KBM-7 (cell line): ENCODE data around the gene LRRC38.

Experiments used
- DNase-seq: peaks from one replicate; pipeline ENCODE4 v3.0.0-alpha.2; 2015
- in situ Hi-C: fragments of 300-500 bp; cut with MboI; formaldehyde crosslinking; loops from 2 replicates; pipeline ENCODE4 v1.14.3; 2020; ENCODE audit warnings: low sequenced_read_pairs, low pct_unique_long_range_greater_than_20kb, mixed read lengths

Gene LRRC38

DNA sequence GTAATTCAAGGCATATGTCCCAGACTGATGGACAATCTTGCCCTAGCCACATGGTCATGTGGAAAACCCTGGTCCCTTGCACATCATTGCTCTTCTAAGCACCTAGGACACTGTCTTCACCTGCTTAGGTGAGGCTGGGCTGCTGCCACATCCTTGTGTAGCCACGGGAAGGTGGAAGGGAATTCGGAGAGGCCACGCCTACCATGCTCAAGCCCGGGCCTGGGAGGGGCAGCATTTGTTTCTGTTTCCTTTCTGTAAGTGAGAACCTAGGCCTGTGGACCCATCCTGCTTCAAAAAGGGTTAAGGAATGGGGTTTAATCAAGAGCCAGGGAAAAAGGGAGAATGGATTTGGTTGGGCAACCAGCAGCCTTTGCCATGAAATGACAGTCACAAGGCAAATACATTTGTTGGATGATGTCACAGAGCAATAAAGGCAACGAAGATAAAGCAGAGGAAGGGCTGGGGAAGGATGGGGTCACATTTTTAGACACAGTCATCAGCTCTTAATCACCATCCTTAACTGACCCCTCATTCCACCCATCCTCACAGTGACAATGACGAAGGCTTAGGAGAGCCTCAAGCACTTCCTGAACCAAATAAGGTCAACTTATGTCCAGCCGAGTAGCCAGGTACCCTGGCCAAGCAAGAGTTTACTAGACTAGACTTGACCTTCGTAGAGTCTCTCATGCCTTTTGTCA lies 10.1 kb upstream of the LRRC38 start:
- DNase-seq = no peak
- in situ Hi-C loops = no loop called here

DNA sequence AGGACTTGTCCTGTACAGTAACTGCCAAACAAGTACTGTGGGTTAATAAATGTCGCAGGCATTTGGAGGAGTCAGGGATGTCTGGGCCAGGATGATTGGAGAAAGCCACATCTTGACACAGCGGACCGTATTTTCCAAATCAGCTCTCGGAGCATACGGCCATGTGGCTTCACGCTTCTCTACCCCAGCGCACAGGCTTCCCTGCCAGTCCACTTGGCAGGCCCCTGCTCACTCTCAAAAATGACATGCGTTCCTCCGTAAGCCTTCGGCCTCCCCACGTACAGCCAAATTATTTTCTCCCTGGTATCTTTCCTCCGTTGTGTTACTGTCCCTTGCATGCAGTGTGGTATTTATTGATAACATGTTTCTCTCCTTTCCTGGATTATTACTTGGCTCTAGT lies 7.2 kb upstream of the LRRC38 start:
- DNase-seq = no peak
- in situ Hi-C loops = no loop called here

DNA sequence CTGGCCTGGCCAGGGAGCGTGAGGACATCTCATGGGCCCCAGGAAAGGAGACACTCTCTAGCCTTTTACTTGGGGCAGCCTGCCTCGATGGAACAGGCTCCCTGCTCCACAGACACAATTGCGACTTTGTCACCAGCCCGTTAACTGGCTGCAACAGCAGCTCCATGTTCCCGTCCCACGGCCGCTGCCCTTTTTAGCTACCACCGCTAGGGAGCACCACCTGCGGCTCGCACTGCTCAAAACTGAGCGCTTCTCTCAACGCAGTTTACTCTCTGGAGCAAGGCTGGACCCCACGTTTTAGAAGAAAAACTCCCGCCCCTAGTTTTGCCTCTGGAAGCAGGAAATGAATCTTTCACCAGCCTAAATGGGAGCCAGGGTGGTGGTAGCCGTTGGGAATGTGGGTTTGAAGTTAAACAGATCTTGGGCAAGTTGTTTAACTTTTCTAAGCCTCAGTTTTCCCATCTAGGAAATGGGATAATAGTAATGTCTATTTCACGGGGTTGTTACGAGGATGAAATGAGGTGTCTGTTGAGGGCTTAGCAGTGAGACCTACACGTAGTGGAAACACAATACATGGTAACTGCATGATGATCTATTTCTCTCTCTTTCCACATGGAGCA lies 3.5 kb upstream of the LRRC38 start:
- DNase-seq = peak; percentile 11

DNA sequence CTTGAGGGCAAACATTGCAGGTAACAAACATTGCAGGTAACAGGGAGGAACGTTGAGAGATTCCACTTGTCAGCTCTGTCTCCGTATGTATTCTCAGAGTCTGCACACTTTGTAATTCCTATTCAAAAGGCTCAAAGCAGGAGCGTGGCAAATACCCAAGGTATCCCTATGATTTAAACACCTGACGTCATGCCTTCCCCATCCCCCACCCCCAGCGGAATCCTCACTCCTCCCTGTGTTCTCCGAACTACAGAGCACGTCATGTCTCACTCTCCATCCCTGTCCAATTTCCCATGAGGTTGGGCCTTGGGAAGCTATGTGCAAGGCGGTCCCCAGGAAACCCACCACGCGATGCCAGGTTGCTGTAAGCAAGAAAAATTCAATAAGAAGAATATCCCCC lies 2.8 kb upstream of the LRRC38 start:
- in situ Hi-C loops = no loop called here
- no peak for DNase-seq

More for the DNA sequence above, 3.5 kb upstream of the LRRC38 start:
- in situ Hi-C loops = no loop called here

DNA sequence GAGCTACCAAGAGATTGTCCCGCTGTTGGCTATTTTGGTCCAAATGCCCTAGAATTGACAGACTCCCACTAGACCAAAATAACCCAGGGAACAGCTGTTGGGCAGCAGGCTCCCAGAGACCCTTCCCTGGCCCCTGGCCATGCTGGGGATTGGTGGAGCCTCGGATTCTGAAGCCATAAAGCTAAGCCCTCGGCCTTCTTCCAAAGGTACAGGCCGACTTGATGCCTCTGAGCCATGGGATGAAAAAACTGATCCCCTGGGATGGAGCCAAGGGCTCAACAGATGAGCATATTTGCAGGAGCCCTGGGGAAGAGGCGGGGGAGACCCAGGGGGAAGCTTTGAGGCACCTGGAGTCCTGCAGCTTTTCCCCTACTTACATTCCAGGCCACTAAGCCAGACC lies 1.0 kb upstream of the LRRC38 start:
- DNase-seq = no peak
- in situ Hi-C loops = no loop called here

DNA sequence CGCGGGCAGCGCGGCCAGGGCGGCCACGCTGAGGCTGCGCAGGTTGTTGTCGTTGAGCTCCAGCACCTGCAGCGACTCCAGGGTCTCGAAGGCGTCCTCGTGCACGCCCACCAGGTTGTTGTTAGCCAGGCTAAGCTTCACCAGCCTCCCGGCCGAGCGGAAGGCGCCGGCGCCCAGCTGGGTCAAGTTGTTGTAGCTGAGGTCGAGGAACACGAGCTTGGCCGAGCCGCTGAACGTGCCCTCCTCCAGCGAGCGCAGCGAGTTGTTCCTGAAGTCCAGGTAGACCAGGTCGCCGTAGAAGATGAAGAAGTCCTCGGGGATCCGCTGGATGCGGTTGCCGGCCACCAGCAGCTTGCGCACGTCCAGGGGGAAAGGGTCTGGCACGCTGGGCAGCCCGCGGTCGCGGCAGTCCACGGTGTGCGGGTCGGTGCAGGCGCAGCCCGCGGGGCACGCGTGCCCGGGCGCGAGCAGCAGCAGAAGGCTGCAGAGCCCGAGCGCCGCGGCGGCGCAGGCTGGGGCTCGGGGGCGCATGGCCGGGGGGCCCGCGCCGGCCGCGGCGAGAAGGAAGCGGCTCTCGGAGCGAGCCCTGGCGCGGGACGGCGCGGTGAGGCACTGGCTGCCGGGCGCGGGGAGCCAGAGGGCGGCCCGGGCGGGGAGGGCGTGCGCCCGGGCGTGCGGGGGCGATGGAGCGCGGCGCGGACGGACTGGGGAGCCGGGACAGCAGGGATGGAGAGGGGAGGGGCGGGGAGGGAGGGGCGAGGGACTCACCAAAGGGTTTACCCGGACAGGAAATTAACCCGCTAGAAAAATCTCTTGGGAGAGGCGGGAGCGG lies 524 bp downstream of the LRRC38 start:
- in situ Hi-C loops = no loop called here
- no peak for DNase-seq

DNA sequence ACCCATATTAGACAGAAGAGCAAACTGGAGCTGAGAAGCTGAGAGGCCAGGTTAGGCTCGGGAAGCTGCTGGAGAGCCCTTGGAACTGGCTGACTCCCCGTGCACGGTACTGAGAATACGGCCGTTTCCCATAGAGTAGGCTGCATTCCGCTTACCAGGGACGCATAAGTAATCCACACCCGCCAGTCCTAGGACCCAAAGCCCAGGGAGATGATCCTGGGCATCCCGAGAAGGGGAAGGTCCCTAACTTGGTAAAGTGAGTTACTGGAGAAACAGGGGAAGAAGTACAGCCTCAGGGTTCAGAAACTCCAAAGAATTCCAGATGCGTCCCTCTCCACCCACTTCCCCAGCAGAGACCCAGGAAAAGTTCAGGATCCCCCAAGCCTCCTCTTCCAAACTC lies 1.3 kb downstream of the LRRC38 start:
- DNase-seq = no peak
- in situ Hi-C loops = no loop called here

DNA sequence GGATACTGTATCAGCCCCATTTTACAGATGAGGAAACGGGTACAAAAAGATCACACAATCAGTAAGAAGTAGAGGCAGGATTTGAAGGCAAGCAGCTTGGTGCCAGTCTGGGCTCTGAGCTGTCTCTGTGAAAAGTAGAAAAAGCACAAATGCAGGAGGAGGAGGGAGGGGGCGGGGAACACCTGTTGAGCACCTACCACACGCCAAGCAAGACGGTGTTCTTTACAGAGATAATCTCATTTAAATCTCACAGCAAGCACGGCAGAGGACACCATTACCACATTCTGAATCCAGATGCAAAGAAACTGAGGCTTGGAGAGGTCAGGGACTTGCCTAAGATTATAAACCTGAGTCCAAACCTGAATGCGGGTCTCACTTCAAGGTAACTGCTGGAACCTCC lies 3.3 kb downstream of the LRRC38 start:
- no peak for DNase-seq
- in situ Hi-C loops = no loop called here

DNA sequence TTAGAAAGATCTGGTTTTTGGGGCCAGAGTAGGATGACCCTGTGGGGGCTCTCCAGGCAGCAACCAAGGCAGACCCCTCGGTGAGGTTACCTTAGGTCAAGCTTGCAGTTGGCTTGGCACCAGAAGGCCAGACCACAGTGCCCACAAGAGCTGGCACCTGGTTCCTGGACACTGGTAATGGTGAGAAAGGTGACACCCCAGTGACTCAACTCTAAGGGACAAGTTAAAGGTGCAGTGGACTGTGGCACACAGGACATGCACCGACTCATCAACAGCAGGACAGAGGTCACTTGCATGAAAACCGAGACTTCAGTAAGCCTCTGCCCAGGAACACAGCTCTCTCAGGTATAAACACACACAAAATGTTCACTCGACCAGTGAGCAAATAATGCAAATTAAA lies 6.7 kb downstream of the LRRC38 start:
- DNase-seq = no peak
- in situ Hi-C loops = no loop called here

DNA sequence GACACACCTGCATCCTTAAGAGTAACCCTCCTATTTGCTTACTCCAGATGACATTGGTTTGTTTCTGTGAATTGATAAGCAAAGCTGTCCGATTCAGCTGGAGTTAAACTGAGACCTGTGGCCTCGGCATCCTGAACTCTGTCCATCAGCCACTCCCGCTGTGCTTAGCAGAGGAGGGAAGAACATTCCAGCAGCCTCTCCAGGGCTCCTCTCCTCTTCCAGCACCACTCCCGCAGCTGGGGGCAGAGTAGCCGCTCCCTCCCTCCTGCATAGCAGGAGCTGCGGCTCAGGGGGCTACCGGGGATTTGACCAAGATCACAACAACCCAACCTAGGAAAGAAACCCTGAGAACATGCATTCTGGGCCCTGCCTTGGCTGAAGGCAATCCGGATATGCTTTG lies 8.8 kb downstream of the LRRC38 start:
- in situ Hi-C loops = no loop called here
- no peak for DNase-seq

DNA sequence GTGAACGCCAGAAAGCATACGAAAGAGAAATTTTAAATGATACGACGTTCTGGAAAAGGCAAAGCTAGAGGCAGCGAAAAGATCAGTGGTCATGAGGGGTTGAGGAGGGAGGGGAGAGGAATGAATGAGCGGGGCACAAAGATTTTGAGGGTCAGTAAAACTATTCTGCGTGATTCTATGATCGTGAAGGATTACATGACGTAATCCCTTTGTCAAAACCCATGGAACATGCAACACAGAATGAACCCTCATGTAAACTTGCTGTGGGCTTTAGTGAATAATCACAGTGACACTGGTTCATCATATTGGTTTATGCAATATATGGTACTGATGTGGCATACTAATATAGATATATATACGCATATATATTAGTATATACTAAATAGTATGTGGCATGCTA lies 13.0 kb downstream of the LRRC38 start:
- DNase-seq = no peak
- in situ Hi-C loops = no loop called here

DNA sequence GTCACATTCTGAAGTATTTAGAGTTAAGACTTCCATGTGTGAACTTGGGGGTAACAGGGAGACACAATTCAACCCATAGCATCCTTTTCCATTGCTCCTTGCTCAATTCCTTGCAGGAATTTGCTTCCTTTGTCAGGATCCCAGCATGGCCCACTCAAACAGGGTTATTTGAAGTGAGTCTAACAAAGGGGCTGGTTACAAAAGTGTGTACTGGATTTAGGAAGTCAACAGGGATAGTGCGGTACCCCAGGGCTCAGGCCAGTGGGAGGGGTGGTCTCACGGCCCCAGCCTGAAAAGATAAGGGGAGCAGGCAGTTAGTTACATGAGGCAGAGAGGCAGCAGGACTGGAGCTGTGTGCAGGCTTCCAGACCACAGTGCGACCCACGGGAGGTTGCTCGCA lies 14.4 kb downstream of the LRRC38 start:
- in situ Hi-C loops = no loop called here
- no peak for DNase-seq

DNA sequence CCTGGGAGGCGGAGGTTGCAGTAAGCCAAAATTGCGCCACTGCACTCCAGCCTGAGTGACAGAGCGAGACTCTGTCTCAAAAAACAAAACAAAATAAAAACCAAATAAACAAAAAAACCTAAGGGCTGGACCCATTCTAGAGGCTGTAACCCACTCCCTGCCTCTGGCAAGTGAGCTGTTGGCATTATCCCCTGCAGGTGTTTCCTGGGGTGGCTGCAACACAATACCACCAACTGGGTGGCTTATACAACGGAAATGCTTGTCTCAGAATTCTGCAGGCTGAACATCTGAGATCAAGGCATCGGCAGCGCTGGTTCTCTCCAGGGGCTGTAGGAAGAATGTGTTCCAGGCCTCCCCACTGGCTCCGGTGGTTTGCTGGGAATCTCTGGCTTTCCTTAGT lies 15.2 kb downstream of the LRRC38 start:
- in situ Hi-C loops = no loop called here
- no peak for DNase-seq

DNA sequence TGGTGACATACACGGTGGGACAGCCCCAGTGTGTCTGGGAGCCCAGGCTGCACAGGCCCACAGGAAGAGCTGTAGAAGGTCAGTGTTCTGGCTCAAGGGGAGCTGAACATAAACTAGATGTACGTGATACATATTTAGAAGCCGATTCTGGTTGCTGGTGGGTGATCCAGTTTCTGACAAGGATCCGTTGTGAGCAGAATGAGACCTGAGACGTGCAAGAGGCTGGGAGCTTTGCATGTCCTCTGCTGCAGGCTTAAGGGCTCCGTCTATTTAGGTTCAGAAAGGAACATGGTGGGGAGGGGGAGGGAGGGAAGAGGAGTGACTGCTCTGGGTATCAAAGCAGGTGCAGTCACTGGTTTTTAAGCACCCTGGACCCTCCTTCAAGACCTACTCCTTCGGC lies 18.6 kb downstream of the LRRC38 start:
- in situ Hi-C loops = no loop called here
- DNase-seq = no peak

DNA sequence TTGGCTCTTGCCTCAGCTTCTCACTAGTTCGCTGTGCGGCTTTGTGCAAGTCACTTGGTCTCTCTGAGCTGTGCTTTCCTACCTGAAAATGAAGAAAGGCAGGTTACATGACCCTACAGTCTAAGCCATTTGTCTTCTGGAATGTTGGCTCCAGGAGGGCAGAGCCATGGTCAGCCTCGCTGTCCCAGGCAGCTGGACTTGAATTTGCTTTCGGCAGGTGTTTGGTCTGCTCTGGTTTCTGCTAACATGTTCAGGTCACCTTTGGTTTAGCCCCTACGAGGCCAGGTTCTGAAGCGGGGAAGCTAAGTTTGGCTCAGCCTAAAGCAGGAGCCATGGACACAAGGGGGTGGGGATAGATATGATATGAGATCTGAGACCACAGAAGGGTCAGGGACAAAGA lies 19.1 kb downstream of the LRRC38 start:
- DNase-seq = no peak
- in situ Hi-C loops = no loop called here

DNA sequence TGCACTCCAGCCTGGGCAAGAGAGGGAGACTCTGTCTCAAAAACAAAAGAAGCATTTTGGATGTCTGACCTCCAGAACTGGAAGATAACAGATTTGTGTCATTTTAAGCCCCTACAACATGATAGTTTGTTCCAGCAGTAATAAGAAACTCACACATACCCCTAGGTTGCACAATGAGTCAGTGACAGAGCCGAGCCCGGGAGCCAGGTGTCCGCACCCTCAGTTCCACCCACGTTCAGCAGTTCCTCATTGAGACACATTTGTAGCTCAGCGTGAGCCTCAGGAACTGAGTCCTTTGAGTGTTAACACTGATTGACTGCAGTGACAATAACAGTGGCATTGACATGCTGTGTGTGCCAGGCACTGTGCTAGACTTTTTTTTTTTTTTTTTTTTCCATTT lies 19.8 kb downstream of the LRRC38 start:
- in situ Hi-C loops = no loop called here
- DNase-seq = no peak

DNA sequence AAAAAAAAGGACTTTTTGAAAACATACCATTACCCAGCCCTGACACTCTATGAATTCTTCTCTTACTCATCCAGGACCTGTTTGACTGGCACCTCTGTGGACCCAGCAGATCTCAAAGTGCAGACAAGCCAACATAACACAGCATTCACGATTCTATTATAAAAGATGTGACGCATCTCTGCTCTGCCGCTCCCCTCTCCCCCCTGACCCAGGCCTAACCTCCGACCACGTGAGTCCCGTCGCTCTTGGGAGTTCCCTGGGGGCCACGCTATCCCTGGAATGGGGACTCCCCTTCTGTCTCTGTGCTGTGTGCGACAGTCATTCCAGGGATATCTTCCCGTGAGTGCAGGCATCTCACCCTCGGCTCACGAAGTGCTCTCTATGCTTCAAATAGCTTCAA lies 21.1 kb downstream of the LRRC38 start:
- in situ Hi-C loops = no loop called here
- no peak for DNase-seq

DNA sequence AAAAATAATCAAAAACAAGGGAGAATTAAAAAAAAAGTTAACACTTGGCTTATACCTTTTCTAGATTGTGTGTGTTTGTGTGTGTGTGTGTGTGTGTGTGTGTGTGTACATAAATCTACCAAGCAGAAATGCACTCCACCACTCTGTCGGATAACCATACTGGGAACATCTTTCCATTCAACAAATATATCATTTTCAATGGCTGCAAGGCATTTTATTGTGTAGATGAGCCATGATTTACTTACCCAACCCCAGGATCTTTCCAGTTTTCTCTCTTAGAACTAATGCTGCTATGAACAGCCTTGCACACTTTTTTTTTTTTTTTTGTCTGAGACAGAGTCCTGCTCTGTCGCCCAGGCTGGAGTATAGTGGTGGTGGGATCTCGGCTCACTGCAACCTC lies 25.8 kb downstream of the LRRC38 start:
- no peak for DNase-seq
- in situ Hi-C loops = no loop called here

DNA sequence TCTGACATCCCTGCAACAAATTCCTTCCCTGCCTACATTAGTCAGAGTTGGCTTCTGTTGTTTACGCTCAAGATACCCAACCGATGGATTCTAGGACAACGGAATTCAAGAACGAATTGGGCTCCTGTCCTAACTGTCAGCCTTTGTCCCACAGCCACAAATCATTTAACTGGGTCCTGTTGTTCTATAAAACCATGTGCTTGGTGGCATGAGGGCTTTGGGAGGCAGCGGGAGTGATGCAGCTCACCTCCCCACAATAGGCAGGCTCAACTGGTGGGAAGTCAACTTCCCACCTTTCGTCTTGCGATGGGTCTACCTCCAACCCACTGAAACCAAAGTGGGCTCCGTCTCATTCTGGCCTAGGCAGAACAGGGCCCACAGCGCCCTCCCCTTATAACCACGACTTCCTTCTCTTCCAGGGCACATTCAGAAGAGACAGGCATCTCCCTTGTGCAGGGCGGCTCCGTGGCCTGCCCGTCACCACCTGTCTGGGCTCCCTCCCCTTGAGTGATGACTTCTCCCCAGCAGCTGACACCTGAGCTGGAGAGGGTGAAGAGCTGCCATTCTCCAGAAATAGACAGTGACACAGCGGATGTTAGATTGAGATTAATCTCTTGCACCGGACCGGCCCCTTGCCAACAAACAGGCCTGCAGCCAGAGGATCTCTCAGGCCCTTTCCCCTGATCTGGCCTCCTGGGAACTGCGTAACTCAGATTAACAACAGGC lies 26.5 kb downstream of the LRRC38 start:
- in situ Hi-C loops = no loop called here
- no peak for DNase-seq

DNA sequence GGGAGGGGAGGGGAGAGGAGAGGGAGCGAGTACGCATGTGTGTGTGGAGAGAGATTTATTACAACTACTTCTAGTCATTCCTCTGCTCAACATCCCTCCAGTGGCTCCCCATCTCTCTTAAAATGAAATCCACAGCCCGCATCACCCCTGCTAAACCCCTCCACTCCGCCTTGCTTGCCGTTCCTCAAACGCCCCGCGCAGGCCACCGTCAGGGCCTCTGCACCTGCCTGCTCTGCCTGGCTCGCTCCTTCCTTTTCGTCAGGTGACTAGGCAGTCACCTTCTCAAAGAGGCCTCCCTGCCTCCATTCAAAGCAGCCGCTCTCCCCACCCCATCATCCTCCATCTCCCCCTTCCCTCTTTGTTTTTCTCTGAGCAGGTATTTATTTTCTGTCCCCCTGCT lies 29.9 kb downstream of the LRRC38 start:
- in situ Hi-C loops = no loop called here

More for the DNA sequence above, 29.9 kb downstream of the LRRC38 start:
- DNase-seq = no peak
